Activated T-cell treated with anti-CD3 and anti-CD28 coated beads, Interleukin-2, amount 50 U/mL, for 72 hours (primary cell): ENCODE results near the gene GPC3. TPM values are rescaled to one million over a fixed set of nuclear protein-coding genes. Genes with fewer than 3 reads are reported as not detected.

Experiments
- ATAC-seq, 2 donors: fragments of 150-1000 bp; cut with Tn5 transposase; replicated peaks in 1 of 2; 2 replicates each; pipeline ENCODE4 v1.10.0; 2021; ENCODE audit warnings: moderate library complexity in 2 of 2, mild to moderate bottlenecking in 1 of 2
- DNase-seq, 2 donors: peaks; one replicate each; pipeline ENCODE4 v3.0.0; 2021 to 2022; ENCODE audit warnings: mixed read lengths in 1 of 2
- H3K27ac Mint-ChIP-seq: one replicate; pipeline ENCODE4 v1.8.0; 2022; ENCODE audit warnings: mild to moderate bottlenecking, moderate library complexity, mixed read lengths
- H3K27me3 Mint-ChIP-seq: one replicate; pipeline ENCODE4 v1.8.0; 2022; ENCODE audit warnings: low read depth, mixed read lengths
- H3K36me3 Mint-ChIP-seq, 2 donors: one replicate each; pipeline ENCODE4 v1.8.0; 2022; ENCODE audit warnings: mixed read lengths in 2 of 2, mild to moderate bottlenecking in 1 of 2; ENCODE audit not compliant: insufficient read depth in 2 of 2
- H3K4me1 Mint-ChIP-seq: one replicate; pipeline ENCODE4 v1.8.0; 2022; ENCODE audit warnings: low read depth, mixed read lengths
- H3K4me3 Mint-ChIP-seq, 2 donors: one replicate each; pipeline ENCODE4 v1.8.0; 2022; ENCODE audit warnings: mild to moderate bottlenecking in 2 of 2, mixed read lengths in 2 of 2, moderate library complexity in 2 of 2
- H3K9me3 Mint-ChIP-seq, 2 donors: one replicate each; pipeline ENCODE4 v1.8.0; 2022; ENCODE audit warnings: mixed read lengths in 2 of 2
- total RNA-seq, 2 donors: library from RNA; stranded (reverse); gene quantifications; one replicate each; pipeline ENCODE4 v1.2.3, GENCODE V29; 2022

The GPC3 gene
- total RNA-seq, 2 donors from 2014 or later: 0.39 to 0.41 TPM

GRCh38 chrX:133972916-133973315, 12.5 kb downstream of the GPC3 start:
- no peaks in the 10 kb centered on the region for H3K36me3 Mint-ChIP-seq
- DNase-seq (no peak), ATAC-seq (no peak)
- peaks cover 0 to 2% of the 10 kb centered on the region in 2 donors for H3K9me3 Mint-ChIP-seq
- H3K4me3 Mint-ChIP-seq: no peak overlapping the region
- H3K4me1 Mint-ChIP-seq: no peaks in the 10 kb centered on the region
- H3K27me3 Mint-ChIP-seq: peaks cover 54% of the 10 kb centered on the region
- no peak overlapping the region for H3K27ac Mint-ChIP-seq

- H3K27ac Mint-ChIP-seq: no peak overlapping the region
- no peaks in the 10 kb centered on the region for H3K4me1 Mint-ChIP-seq
- H3K4me3 Mint-ChIP-seq: no peak overlapping the region
- ATAC-seq (no peak), DNase-seq (no peak)
- H3K27me3 Mint-ChIP-seq: peaks cover 54% of the 10 kb centered on the region
- peaks cover 0 to 2% of the 10 kb centered on the region in 2 donors for H3K9me3 Mint-ChIP-seq
- no peaks in the 10 kb centered on the region for H3K36me3 Mint-ChIP-seq
These were observed 13.8 kb downstream of the GPC3 start for GRCh38 chrX:133971586-133971985.

GRCh38 chrX:133970076-133970475, 15.3 kb downstream of the GPC3 start:
- peaks cover 5% of the 10 kb centered on the region for H3K4me1 Mint-ChIP-seq
- DNase-seq: no peak
- H3K36me3 Mint-ChIP-seq: no peaks in the 10 kb centered on the region
- H3K4me3 Mint-ChIP-seq: no peak overlapping the region
- no peak for ATAC-seq
- peaks cover 0 to 2% of the 10 kb centered on the region in 2 donors for H3K9me3 Mint-ChIP-seq
- H3K27me3 Mint-ChIP-seq: peaks cover 63% of the 10 kb centered on the region
- H3K27ac Mint-ChIP-seq: no peak overlapping the region

GRCh38 chrX:133969191-133969590, 16.2 kb downstream of the GPC3 start:
- Mint-ChIP-seq H3K4me1 (peaks cover 11% of the 10 kb centered on the region), H3K27me3 (peaks cover 61% of the 10 kb centered on the region), H3K9me3 (peaks cover 0 to 2% of the 10 kb centered on the region in 2 donors), H3K27ac (no peak overlapping the region), H3K36me3 (no peaks in the 10 kb centered on the region), H3K4me3 (no peak overlapping the region)
- no peak for DNase-seq
- no peak for ATAC-seq

DNA sequence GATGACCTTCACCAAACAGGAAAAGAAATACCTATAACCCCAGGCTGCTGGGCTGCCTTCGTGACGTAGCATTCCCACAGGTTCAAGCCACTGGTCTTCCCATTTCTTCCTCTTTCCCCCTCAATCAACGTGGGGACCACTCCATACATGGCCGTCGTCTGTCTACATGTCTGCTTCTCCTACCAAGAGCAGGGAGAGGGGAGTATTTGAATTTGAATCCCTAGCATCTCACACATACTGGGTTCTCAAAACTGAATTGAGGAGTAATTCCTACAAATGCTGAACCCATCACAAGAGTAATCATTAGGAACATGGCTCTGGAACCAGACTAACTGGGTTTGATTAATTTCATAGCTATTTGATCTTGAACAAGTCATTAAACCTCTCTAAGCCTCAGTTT, 17.3 kb downstream of the GPC3 start:
- H3K27ac Mint-ChIP-seq: no peak overlapping the region
- H3K36me3 Mint-ChIP-seq: no peaks in the 10 kb centered on the region

GRCh38 chrX:133966199-133966598, 19.2 kb downstream of the GPC3 start:
- no peak for ATAC-seq
- Mint-ChIP-seq H3K27me3 (peaks cover 51% of the 10 kb centered on the region), H3K9me3 (peaks cover 0 to 2% of the 10 kb centered on the region in 2 donors), H3K4me1 (peaks cover 11% of the 10 kb centered on the region), H3K27ac (no peak overlapping the region), H3K4me3 (no peak overlapping the region), H3K36me3 (no peaks in the 10 kb centered on the region)
- no peak for DNase-seq

More for the DNA sequence above, 17.3 kb downstream of the GPC3 start:
- DNase-seq (no peak), ATAC-seq (no peak)
- Mint-ChIP-seq H3K9me3 (peaks cover 0 to 4% of the 10 kb centered on the region in 2 donors), H3K4me1 (peaks cover 11% of the 10 kb centered on the region), H3K4me3 (no peak overlapping the region), H3K27me3 (peaks cover 64% of the 10 kb centered on the region)

GRCh38 chrX:133965321-133965720, 20.1 kb downstream of the GPC3 start:
- peaks cover 42% of the 10 kb centered on the region for H3K27me3 Mint-ChIP-seq
- no peak overlapping the region for H3K4me3 Mint-ChIP-seq
- no peak for DNase-seq
- no peaks in the 10 kb centered on the region for H3K36me3 Mint-ChIP-seq
- ATAC-seq: no peak
- peak overlapping the region; percentile 16 for H3K27ac Mint-ChIP-seq
- H3K9me3 Mint-ChIP-seq: peaks cover 0 to 2% of the 10 kb centered on the region in 2 donors
- H3K4me1 Mint-ChIP-seq: peaks cover 11% of the 10 kb centered on the region

- Mint-ChIP-seq H3K4me3 (no peak overlapping the region), H3K9me3 (peaks cover 0 to 2% of the 10 kb centered on the region in 2 donors), H3K4me1 (peaks cover 11% of the 10 kb centered on the region), H3K27ac (no peak overlapping the region), H3K27me3 (peaks cover 36% of the 10 kb centered on the region), H3K36me3 (no peaks in the 10 kb centered on the region)
- no peak for DNase-seq
- no peak for ATAC-seq
These were observed 24.3 kb downstream of the GPC3 start for GRCh38 chrX:133961046-133961445.

DNA sequence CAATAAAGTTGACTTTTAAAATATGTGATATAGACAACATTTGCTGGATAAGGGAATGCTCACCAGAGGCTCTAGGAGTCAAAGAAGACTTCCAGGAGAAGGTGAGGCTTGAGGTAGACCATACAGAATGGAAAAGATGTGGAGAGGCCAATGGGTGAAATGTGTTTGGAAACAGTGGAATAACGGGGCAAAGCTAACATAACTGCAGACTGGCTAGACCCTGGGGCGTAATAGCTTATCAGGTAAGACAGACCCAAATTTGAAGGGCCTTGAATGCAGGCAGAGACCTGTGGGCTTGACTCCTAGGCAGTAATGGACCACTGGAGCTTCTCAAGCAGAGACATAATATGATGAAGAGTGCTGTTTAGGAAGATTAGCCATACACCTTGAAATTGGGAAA, 25.4 kb downstream of the GPC3 start:
- H3K9me3 Mint-ChIP-seq: peaks cover 0 to 3% of the 10 kb centered on the region in 2 donors

DNA sequence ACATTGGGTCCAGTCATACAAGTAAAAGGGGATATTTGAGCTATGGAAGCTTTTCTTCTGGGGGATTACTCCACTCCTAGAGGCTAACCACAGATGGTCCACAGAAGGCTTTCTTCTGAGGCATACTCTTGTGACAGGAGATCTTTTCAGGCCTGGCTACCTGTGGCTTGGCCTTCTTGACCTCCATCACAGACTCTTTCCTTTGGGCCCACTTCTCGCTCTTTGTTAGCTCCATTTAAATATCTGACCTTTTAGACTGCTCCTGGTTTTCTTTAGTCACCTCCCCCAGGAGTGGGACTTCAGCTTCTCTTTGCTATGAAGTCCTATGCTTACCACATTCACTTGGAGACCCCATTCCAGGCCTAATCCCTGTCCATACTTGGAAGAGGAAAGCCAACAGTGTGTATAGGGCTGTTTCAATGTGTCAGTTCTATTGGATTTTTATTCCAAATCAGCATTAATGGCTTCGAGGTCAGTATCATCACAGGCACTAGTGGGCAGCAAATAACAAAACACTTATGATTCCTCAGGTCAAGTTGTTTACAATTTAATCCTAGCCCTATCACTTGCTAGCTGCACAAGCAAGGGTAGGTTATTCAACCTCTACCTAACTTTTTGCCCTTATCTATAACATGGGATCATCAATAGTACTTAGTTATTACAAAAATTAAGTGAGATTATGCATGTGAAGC, 26.3 kb downstream of the GPC3 start:
- Mint-ChIP-seq H3K27me3 (peaks cover 30% of the 10 kb centered on the region), H3K27ac (no peak overlapping the region), H3K9me3 (peaks cover 0 to 3% of the 10 kb centered on the region in 2 donors), H3K4me1 (no peaks in the 10 kb centered on the region), H3K36me3 (no peaks in the 10 kb centered on the region), H3K4me3 (no peak overlapping the region)
- no peak for DNase-seq
- no peak for ATAC-seq

More for the DNA sequence above, 25.4 kb downstream of the GPC3 start:
- DNase-seq (no peak), ATAC-seq (no peak)
- peak overlapping the region; percentile 12 for H3K27ac Mint-ChIP-seq
- peaks cover 31% of the 10 kb centered on the region for H3K27me3 Mint-ChIP-seq
- H3K4me1 Mint-ChIP-seq: peaks cover 5% of the 10 kb centered on the region
- no peaks in the 10 kb centered on the region for H3K36me3 Mint-ChIP-seq
- H3K4me3 Mint-ChIP-seq: no peak overlapping the region

- no peaks in the 10 kb centered on the region for H3K36me3 Mint-ChIP-seq
These were observed 28.6 kb downstream of the GPC3 start for GRCh38 chrX:133956570-133957340.

DNA sequence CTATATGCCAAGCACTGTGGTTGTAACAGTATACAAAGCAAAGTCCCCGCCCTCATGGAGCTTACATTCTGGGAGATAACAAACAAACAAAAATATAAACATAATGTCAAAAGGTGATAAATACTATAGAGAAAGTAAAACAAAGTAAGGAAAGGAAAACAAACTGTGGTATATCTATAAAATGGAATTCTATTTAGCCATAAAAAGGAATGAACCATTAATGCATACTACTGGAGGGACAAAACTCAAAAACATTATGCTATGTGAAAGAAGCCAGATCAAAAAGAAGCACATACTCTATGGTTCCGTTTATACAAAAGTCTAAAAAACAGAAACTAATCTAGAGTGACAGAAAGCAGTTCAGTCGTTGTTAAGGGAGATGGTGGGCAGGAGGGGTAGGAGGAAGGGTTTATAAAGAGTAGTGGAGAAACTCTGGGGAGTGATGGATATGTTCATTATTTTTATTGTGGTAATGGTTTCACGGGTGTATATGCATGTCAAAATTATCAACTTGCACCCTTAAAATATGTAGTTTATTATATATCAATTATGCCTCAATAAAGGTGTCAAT, 31.5 kb downstream of the GPC3 start:
- Mint-ChIP-seq H3K27ac (no peak overlapping the region), H3K9me3 (peaks cover 0 to 1% of the 10 kb centered on the region in 2 donors), H3K27me3 (peaks cover 38% of the 10 kb centered on the region), H3K4me1 (no peaks in the 10 kb centered on the region), H3K36me3 (no peaks in the 10 kb centered on the region), H3K4me3 (no peak overlapping the region)
- no peak for DNase-seq
- no peak for ATAC-seq

More at GRCh38 chrX:133956570-133957340, 28.6 kb downstream of the GPC3 start:
- DNase-seq (no peak), ATAC-seq (no peak)
- Mint-ChIP-seq H3K4me1 (no peaks in the 10 kb centered on the region), H3K9me3 (peaks cover 0 to 1% of the 10 kb centered on the region in 2 donors), H3K4me3 (no peak overlapping the region), H3K27ac (no peak overlapping the region), H3K27me3 (peaks cover 31% of the 10 kb centered on the region)

DNA sequence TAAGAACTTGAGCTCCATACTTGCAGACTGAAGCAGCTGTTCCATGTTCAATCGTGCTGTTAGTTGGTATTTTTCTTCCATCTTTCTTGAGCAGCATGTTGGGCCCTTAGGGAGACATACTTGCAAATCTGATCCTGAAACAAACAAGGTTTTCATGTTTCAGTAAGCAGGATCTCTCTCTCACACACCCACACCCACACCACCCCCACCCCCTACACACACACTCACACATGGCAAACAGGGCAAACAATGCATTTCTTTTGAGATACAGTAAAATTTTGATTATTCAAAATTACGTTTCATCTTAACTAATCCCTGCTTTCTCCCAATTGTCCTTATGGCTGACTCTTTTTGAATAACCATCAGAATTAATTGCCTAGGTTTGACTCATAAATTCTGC, 32.3 kb downstream of the GPC3 start:
- Mint-ChIP-seq H3K27me3 (peaks cover 42% of the 10 kb centered on the region), H3K4me1 (no peaks in the 10 kb centered on the region), H3K9me3 (peaks cover 0 to 1% of the 10 kb centered on the region in 2 donors), H3K27ac (no peak overlapping the region), H3K36me3 (peaks cover 0 to under 1% of the 10 kb centered on the region in 2 donors), H3K4me3 (no peak overlapping the region)
- DNase-seq: no peak
- ATAC-seq: no peak
